ENCODE data around the gene ARHGEF17.
A peak's percentile ranks its signal among the peaks of the same experiment; 100 is the strongest.

ARHGEF17 gene

DNA sequence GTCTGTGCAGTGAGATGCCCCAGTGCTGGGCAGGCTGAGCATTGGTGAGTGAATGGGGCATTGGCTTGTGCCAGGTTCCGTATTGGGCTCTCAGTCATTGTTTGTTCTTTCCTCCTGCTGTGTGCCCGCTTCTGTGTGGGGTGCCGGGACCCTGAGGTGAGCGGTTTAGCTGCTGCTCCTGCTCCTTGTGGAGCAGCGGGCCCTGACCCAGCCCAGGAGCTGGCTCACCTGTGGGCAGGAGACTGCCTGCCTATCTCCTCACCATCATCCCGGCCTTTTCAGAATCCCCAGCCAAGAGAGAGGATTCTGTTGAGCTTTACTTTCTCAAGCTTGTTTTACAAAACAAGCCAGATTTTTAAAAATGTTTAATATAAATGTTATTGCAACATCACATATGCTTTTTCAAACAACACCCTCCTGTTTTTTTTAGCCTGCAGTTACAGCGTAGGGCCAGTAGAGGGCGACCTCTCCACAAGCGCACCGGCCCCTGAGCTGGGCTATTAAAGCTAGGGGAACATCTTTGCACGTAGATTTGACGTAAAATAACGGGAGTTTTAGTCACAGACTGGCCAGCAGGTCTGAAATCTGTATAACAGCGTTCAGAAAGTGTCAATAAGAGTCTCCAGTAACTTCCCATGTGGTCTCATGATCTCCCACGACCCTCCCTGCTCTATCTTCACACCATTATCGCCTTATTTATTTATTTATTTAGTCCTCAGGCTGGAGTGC lies 43.0 kb downstream of the ARHGEF17 start (continued):
- TF ChIP-seq, protein P1, sequence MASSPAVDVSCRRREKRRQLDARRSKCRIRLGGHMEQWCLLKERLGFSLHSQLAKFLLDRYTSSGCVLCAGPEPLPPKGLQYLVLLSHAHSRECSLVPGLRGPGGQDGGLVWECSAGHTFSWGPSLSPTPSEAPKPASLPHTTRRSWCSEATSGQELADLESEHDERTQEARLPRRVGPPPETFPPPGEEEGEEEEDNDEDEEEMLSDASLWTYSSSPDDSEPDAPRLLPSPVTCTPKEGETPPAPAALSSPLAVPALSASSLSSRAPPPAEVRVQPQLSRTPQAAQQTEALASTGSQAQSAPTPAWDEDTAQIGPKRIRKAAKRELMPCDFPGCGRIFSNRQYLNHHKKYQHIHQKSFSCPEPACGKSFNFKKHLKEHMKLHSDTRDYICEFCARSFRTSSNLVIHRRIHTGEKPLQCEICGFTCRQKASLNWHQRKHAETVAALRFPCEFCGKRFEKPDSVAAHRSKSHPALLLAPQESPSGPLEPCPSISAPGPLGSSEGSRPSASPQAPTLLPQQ (tag by site-specific recombination; IDR thresholded peaks at IDR 0.05) = no peak
- TF ChIP-seq ZBTB17 (tag by site-specific recombination; IDR thresholded peaks at IDR 0.05) (no peak), ZNF654 (tag by site-specific recombination; IDR thresholded peaks at IDR 0.05; ENCODE audit: low read depth) (peak; percentile 68), ZNF37A (tag by site-specific recombination; IDR thresholded peaks at IDR 0.05) (no peak), ZNF354C (tag by site-specific recombination; IDR thresholded peaks at IDR 0.05; ENCODE audit: borderline replicate concordance, low read depth) (no peak), ZNF157 (tag by site-specific recombination; IDR thresholded peaks at IDR 0.05) (no peak), RBAK (tag by site-specific recombination; IDR thresholded peaks at IDR 0.05) (no peak), ZNF610 (tag by site-specific recombination; IDR thresholded peaks at IDR 0.05; ENCODE audit: borderline replicate concordance) (no peak), ZNF175 (tag by site-specific recombination; IDR thresholded peaks at IDR 0.05) (no peak), ZNF544 (tag by site-specific recombination; IDR thresholded peaks at IDR 0.05) (no peak), ZNF133 (tag by site-specific recombination; IDR thresholded peaks at IDR 0.05) (no peak), ZBTB20 (tag by site-specific recombination; IDR thresholded peaks at IDR 0.05) (0 out of 2 replicates have a peak, but pooled peaks have one; percentile 46), YY1 (tag by site-specific recombination; IDR thresholded peaks at IDR 0.05) (no peak), ZNF660 (tag by site-specific recombination; IDR thresholded peaks at IDR 0.05) (peak; percentile 34; the same call in 1 of the 2 replicates), ZNF629 (tag by site-specific recombination; IDR thresholded peaks at IDR 0.05) (peak; percentile 88), ZNF223 (tag by site-specific recombination; IDR thresholded peaks at IDR 0.05) (no peak), SETDB1 (IDR thresholded peaks at IDR 0.05; ENCODE audit: insufficient read length, low read length) (no peak), ZNF621 (tag by site-specific recombination; IDR thresholded peaks at IDR 0.05) (no peak)
- TF ChIP-seq, protein P2, sequence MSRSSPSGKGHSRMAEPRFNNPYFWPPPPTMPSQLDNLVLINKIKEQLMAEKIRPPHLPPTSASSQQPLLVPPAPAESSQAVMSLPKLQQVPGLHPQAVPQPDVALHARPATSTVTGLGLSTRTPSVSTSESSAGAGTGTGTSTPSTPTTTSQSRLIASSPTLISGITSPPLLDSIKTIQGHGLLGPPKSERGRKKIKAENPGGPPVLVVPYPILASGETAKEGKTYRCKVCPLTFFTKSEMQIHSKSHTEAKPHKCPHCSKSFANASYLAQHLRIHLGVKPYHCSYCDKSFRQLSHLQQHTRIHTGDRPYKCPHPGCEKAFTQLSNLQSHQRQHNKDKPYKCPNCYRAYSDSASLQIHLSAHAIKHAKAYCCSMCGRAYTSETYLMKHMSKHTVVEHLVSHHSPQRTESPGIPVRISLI (tag by site-specific recombination; IDR thresholded peaks at IDR 0.05) = peak; percentile 38; the same call in 1 of the 2 replicates

DNA sequence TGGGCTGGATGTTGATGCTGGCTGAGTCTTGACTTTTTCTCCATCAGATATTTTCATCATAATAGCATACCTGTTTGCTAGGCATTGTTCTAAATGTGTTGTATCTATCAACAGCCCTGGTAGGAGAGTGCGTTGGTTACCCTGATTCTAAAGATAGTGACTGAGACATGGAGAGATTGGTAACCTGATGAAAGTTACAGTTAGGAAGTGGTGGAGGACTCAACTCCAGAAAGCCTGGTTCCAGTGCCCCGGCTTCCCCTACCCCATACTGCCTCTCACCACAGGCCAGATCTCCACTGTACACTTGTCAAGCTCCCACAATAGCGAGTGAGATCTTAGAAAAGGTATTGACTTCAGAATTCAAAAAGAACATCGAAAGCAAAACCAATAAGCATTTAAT lies 45.3 kb downstream of the ARHGEF17 start:
- Histone ChIP-seq H3K4me3 (ENCODE audit: low read depth, low read length) (no peak overlapping the region), H3K9me3 (ENCODE audit: control insufficient read depth, insufficient read depth, low read depth, low read length) (no peaks in the 10 kb centered on the region), H3K27ac (ENCODE audit: extremely low read depth, low read depth, low read length) (no peak overlapping the region), H3K36me3 (ENCODE audit: control insufficient read depth in 2 of 2, insufficient read depth in 1 of 2, low read length in 2 of 2) (peaks cover 0 to 6% of the 10 kb centered on the region in 2 experiments; a peak in 1 of 3 replicates), H3K4me1 (ENCODE audit: control insufficient read depth, insufficient read depth, low read length) (no peaks in the 10 kb centered on the region)
- ChIA-PET CTCF (interaction anchor here (4.6 to 6.4 kb wide), 3 partner anchors 33 to 308 kb away, joined by 61 to 95 read pairs (median 64); no protein-coding TSS in a partner anchor), POLR2A (no interaction called here)
- TF ChIP-seq ZNF514 (tag by site-specific recombination; IDR thresholded peaks at IDR 0.05) (no peak), ZBTB17 (tag by site-specific recombination; IDR thresholded peaks at IDR 0.05) (no peak), HOXA7 (CRISPR knock-in tag; IDR thresholded peaks at IDR 0.05; ENCODE audit: borderline replicate concordance) (no peak), ZNF785 (tag by site-specific recombination; IDR thresholded peaks at IDR 0.05) (no peak), ZNF677 (tag by site-specific recombination; IDR thresholded peaks at IDR 0.05) (no peak), SP3 (tag by site-specific recombination; IDR thresholded peaks at IDR 0.05) (no peak), KLF1 (tag by site-specific recombination; IDR thresholded peaks at IDR 0.05) (no peak), ZNF140 (tag by site-specific recombination; IDR thresholded peaks at IDR 0.05) (no peak)
- TF ChIP-seq, protein P3, sequence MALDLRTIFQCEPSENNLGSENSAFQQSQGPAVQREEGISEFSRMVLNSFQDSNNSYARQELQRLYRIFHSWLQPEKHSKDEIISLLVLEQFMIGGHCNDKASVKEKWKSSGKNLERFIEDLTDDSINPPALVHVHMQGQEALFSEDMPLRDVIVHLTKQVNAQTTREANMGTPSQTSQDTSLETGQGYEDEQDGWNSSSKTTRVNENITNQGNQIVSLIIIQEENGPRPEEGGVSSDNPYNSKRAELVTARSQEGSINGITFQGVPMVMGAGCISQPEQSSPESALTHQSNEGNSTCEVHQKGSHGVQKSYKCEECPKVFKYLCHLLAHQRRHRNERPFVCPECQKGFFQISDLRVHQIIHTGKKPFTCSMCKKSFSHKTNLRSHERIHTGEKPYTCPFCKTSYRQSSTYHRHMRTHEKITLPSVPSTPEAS (tag by site-specific recombination; IDR thresholded peaks at IDR 0.05) = no peak
- TF ChIP-seq, protein P4, sequence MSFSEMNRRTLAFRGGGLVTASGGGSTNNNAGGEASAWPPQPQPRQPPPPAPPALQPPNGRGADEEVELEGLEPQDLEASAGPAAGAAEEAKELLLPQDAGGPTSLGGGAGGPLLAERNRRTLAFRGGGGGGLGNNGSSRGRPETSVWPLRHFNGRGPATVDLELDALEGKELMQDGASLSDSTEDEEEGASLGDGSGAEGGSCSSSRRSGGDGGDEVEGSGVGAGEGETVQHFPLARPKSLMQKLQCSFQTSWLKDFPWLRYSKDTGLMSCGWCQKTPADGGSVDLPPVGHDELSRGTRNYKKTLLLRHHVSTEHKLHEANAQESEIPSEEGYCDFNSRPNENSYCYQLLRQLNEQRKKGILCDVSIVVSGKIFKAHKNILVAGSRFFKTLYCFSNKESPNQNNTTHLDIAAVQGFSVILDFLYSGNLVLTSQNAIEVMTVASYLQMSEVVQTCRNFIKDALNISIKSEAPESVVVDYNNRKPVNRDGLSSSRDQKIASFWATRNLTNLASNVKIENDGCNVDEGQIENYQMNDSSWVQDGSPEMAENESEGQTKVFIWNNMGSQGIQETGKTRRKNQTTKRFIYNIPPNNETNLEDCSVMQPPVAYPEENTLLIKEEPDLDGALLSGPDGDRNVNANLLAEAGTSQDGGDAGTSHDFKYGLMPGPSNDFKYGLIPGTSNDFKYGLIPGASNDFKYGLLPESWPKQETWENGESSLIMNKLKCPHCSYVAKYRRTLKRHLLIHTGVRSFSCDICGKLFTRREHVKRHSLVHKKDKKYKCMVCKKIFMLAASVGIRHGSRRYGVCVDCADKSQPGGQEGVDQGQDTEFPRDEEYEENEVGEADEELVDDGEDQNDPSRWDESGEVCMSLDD (tag by site-specific recombination; IDR thresholded peaks at IDR 0.05) = no peak
